ENCODE measurements around the gene CAMKMT. TPM values are rescaled to one million over a fixed set of nuclear protein-coding genes. Genes with fewer than 3 reads are reported as not detected.

CAMKMT gene
- polyA plus RNA-seq, 4 donors = 13.2 to 15.0 (median 14.1) TPM

GRCh38 chr2:44442019-44442418, 80.3 kb downstream of the CAMKMT start:
- no peak for DNase-seq (ENCODE audit: low read depth in 4 of 4, low spot score in 3 of 4)

- DNase-seq (ENCODE audit: low read depth in 4 of 4, low spot score in 3 of 4) = no peak
These were observed 81.8 kb downstream of the CAMKMT start for GRCh38 chr2:44443517-44443916.

- DNase-seq (ENCODE audit: low read depth in 4 of 4, low spot score in 3 of 4) = no peak
These were observed 83.1 kb downstream of the CAMKMT start for GRCh38 chr2:44444881-44445280.

DNA sequence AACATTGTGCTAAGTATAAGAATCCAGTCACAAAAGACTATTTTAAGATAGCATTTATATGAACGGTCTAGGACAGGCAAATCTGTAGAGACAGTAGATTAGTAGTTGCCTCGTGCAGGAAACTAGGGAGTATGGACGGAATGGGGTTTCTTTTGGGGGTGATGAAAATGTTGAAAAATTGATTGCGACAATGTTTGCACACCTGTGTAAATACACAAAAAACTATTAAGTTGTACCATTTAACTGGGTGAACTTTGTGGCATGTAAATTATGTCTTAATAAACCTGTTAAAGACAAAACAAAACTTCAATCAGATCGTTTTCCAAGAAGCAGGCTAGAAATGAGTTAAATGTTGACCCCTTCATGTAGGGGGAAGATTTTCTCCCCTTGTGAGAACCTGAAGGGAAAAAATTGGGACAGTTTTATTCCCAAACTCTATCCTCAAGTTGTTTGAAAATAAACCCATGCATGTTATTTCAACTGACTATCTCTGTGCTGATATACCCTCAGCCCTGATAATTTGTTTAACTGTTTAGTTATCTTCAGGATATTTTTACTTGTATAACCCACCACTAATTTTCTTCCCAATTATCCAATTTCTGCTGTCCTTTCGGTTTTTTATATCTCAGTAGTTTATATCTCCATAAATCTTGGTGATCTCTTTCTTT, 87.2 kb downstream of the CAMKMT start:
- no peak for DNase-seq (ENCODE audit: low read depth in 4 of 4, low spot score in 3 of 4)

GRCh38 chr2:44450082-44450481, 88.3 kb downstream of the CAMKMT start:
- DNase-seq (ENCODE audit: low read depth in 4 of 4, low spot score in 3 of 4) = no peak

- DNase-seq (ENCODE audit: low read depth in 4 of 4, low spot score in 3 of 4) = no peak
These were observed 89.1 kb downstream of the CAMKMT start for GRCh38 chr2:44450806-44451205.

- no peak for DNase-seq (ENCODE audit: low read depth in 4 of 4, low spot score in 3 of 4)
These were observed 90.4 kb downstream of the CAMKMT start for GRCh38 chr2:44452069-44452583.

DNA sequence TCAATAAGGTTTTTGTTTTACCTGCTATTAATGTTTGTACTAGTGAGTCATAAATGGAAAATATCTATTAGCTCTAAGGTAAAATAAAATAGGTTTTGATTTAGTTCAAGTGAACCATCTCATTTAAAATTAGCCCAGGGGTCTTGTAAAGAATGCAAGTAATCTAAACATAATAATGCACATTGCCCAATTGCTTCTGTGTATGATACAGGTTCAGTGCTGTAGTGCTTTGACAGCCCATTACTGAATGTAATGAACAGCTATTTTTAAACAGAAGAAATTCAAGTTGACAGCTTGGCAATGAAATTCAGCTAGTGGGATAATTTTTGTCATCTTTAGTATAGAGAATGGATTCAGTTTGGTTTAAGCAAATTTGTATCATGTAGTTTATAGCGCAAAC, 91.5 kb downstream of the CAMKMT start:
- no peak for DNase-seq (ENCODE audit: low read depth in 4 of 4, low spot score in 3 of 4)

DNA sequence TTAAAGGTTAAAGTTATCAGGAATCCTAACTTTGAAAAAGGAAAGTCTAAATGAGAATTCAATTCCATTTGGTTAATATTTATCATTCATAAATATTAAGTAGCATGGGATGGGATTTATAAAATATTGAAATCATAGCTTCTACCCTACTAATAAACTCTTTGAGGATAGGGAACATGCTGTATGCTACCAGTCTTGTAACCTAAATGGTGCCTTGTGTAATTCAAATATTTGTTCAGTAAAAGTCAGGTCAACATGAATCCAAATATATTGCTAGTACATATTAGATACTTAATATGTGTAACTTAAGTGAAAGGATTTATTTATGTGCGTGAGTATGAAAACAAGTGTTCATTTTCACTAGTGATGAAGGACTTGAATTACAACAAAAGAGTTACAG, 94.1 kb downstream of the CAMKMT start:
- no peak for DNase-seq (ENCODE audit: low read depth in 4 of 4, low spot score in 3 of 4)

- no peak for DNase-seq (ENCODE audit: low read depth in 4 of 4, low spot score in 3 of 4)
These were observed 95.2 kb downstream of the CAMKMT start for GRCh38 chr2:44456946-44457345.

DNA sequence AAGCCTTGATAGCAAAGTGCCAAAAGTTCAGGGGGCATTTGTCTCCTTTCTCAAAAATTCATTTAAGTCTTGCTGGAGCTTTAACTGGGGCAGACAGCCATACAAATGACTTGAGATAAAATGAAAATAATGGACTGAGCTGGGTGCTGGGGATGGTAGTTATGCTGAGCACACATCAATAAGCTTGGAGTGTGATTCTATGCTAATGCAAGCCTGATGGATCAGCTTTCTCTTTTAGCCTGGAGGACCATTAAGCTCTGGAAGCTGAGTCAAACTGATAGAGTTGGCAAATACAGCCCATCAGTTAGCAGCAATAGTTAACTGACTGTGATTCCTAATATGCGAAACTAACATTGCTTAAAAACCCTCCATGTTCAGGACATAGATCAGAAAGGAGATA, 98.0 kb downstream of the CAMKMT start:
- DNase-seq (ENCODE audit: low read depth in 4 of 4, low spot score in 3 of 4) = no peak

DNA sequence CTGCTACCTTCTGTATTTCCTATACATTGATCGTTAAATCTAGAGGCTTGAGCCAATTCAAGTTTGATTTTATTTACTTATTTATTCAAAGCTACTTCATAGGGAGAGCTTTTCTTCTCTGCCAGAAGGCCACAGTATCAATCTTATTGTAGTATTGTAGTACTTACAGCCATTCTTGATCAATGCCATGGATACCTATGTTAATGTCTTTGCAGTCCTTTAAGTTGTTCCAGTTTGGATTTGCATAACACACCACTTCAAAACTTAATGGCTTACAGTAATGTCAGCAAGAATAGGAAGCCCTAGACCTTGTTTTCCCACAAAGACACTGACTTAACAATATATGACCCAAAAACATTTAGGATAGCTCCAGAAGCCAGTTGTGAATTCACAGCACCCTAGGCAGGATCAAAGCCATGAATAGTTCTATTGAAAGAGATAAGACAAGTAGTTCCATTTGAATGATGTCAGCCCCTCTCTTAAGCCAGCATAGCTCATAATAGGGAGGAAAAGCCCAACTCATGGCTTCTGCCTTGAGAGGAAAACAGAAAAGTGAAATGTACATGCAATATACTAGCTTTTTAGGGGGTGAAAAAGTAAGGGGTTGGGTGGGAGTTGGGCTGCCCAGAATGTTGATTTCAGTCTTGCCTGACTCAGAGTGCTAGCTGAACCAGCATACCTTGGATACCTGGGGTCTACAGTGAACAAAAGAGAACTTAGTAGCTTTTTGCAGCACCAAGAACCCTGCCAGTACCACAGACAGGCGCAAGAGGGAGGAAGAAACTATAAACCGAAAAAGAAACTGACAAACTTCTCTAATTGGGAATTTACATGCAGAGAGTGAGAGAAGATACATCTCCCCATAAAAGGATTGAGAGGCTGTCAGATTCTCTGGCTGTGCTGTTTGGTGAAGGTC, 101.4 kb downstream of the CAMKMT start:
- DNase-seq (ENCODE audit: low read depth in 4 of 4, low spot score in 3 of 4) = no peak

- DNase-seq (ENCODE audit: low read depth in 4 of 4, low spot score in 3 of 4) = no peak
These were observed 102.7 kb downstream of the CAMKMT start for GRCh38 chr2:44464437-44464836.

DNA sequence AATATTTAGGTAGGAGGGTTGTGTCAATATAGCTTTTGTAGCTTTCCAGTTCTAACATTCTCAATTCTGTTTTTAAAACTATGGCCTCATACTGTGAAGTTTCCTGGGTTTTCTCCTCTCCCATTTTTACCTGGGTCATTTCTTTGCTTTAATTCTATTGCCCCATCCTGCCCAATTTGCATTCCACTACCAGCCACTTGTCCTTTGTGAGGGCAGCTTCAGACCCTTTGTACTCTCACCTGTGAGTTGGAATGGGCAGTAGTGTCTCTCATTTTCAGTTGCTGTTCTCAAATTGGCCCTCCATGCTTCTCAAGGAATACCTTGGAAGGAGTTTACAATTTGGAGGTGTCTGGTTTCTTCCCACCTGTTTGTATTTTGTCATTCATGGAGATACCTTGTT, 108.4 kb downstream of the CAMKMT start:
- no peak for DNase-seq (ENCODE audit: low read depth in 4 of 4, low spot score in 3 of 4)

- no peak for DNase-seq (ENCODE audit: low read depth in 4 of 4, low spot score in 3 of 4)
These were observed 116.1 kb downstream of the CAMKMT start for GRCh38 chr2:44477657-44478414.

- peak; percentile 62 to 73 (median 64) for DNase-seq (ENCODE audit: low read depth in 4 of 4, low spot score in 3 of 4)
These were observed 117.6 kb downstream of the CAMKMT start for GRCh38 chr2:44479127-44479887.

GRCh38 chr2:44480068-44480467, 118.3 kb downstream of the CAMKMT start:
- no peak for DNase-seq (ENCODE audit: low read depth in 4 of 4, low spot score in 3 of 4)

- DNase-seq (ENCODE audit: low read depth in 4 of 4, low spot score in 3 of 4) = no peak
These were observed 125.3 kb downstream of the CAMKMT start for GRCh38 chr2:44487052-44487451.

- DNase-seq (ENCODE audit: low read depth in 4 of 4, low spot score in 3 of 4) = no peak
These were observed 129.0 kb downstream of the CAMKMT start for GRCh38 chr2:44490726-44491125.

DNA sequence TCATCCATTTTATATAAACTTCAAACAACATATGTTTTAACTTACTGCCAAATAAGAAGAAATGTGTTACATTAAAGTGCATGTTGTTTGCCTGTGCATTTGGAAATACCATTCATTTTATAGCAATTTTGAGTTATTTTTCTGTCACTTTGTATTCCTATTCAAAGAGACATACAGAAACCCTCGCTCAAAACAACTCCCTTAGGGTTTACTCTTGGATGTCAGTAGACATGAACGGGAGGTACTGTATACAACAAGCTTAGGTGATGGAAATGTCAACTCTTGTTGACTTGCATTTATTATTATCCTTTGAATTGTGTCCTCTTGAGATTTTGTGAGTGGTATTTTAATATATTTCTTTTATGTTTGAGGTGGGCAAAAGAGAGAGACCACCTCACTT, 132.3 kb downstream of the CAMKMT start:
- DNase-seq (ENCODE audit: low read depth in 4 of 4, low spot score in 3 of 4) = no peak
